ENCODE data around the gene ASB1.

The ASB1 gene

GRCh38 chr2:238408615-238409340 is 17.9 kb upstream of the ASB1 start (continued):
- TF ChIP-seq ZBTB21 (tag by site-specific recombination; IDR thresholded peaks at IDR 0.05) (no peak), ZNF423 (tag by site-specific recombination; IDR thresholded peaks at IDR 0.05) (no peak), ZBTB7A (tag by site-specific recombination; IDR thresholded peaks at IDR 0.05; ENCODE audit: low read depth) (no peak), SP7 (tag by site-specific recombination; IDR thresholded peaks at IDR 0.05) (no peak)

DNA sequence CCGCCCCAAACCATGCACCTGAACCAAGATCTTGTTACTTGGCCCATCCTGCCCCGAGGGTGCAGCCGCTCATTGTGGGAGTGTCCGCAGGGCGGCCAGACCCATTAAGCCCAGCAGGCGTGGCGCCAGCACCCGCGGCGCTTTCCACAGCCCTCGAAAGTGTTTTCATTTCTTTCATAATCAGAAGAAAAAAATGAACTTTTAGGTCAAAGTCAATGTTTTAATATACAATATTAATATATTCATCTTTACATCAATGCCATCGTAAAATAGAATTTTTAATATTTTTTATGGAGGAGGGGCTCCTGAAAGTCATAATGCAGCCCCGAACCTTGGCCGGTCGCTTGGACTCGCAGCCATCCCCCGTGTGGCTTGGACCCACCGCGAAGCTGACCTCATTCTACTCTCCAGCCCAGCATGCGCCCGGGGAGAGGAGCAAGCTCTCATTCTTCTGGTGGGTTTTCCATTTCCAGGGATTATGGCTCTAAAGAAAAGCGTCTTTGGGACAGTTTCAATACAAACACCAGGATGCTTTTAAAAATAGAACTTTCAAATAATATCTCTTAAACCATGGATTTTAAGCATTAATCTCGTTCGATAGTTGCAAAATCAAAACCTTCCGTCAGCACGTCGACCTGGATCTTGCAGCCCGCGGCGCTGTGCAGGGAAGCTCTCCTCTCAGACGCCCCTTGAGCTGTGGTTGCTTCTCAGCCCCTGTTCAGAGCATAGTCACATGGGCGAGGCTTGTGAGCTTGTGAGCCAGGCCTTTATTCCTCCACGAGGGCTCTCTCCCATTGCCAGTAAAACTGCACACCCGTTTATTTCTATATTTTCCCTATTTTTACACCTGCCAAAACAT is 17.2 kb upstream of the ASB1 start:
- POLR2A ChIA-PET, result no interaction called here
- H3K4me3 ChIP-seq (ENCODE audit: low read depth, low read length), result no peak overlapping the region
- H3K36me3 ChIP-seq (ENCODE audit: control insufficient read depth in 2 of 2, insufficient read depth in 1 of 2, low read length in 2 of 2), result peaks cover 0 to 3% of the 10 kb centered on the region in 2 experiments; a peak in 1 of 3 replicates
- H3K27ac ChIP-seq (ENCODE audit: extremely low read depth, low read depth, low read length), result no peak overlapping the region
- TF ChIP-seq ZNF366 (tag by site-specific recombination; conservative IDR thresholded peaks at IDR 0.05) (no peak), ZIC2 (tag by site-specific recombination; IDR thresholded peaks at IDR 0.05) (no peak)
- no peaks in the 10 kb centered on the region for H3K9me3 ChIP-seq (ENCODE audit: control insufficient read depth, insufficient read depth, low read depth, low read length)
- CTCF ChIA-PET, result no interaction called here
- 0 out of 2 replicates have a peak, but pooled peaks cover 6% of the 10 kb centered on the region for H3K4me1 ChIP-seq (ENCODE audit: control insufficient read depth, insufficient read depth, low read length)

GRCh38 chr2:238412067-238412767 is 14.5 kb upstream of the ASB1 start:
- Histone ChIP-seq H3K4me1 (ENCODE audit: control insufficient read depth, insufficient read depth, low read length) (0 out of 2 replicates have a peak, but pooled peaks cover 6% of the 10 kb centered on the region), H3K4me3 (ENCODE audit: low read depth, low read length) (no peak overlapping the region), H3K27ac (ENCODE audit: extremely low read depth, low read depth, low read length) (no peak overlapping the region), H3K9me3 (ENCODE audit: control insufficient read depth, insufficient read depth, low read depth, low read length) (no peaks in the 10 kb centered on the region), H3K36me3 (ENCODE audit: control insufficient read depth in 2 of 2, insufficient read depth in 1 of 2, low read length in 2 of 2) (peaks cover 0 to 11% of the 10 kb centered on the region in 2 experiments; a peak in 1 of 3 replicates)
- POLR2A ChIA-PET, result no interaction called here
- TF ChIP-seq, protein P1, sequence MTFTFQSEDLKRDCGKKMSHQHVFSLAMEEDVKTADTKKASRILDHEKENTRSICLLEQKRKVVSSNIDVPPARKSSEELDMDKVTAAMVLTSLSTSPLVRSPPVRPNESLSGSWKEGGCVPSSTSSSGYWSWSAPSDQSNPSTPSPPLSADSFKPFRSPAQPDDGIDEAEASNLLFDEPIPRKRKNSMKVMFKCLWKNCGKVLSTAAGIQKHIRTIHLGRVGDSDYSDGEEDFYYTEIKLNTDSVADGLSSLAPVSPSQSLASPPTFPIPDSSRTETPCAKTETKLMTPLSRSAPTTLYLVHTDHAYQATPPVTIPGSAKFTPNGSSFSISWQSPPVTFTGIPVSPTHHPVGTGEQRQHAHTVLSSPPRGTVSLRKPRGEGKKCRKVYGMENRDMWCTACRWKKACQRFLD (tag by site-specific recombination; IDR thresholded peaks at IDR 0.05), result no peak
- TF ChIP-seq ZNF76 (tag by site-specific recombination; IDR thresholded peaks at IDR 0.05; ENCODE audit: borderline replicate concordance, low read depth), result no peak
- no peak for TF ChIP-seq ZNF449 (tag by site-specific recombination; IDR thresholded peaks at IDR 0.05)
- no peak for TF ChIP-seq ZNF645 (tag by site-specific recombination; IDR thresholded peaks at IDR 0.05)
- no peak for TF ChIP-seq ZFP3 (tag by site-specific recombination; IDR thresholded peaks at IDR 0.05; ENCODE audit: low read depth)
- TF ChIP-seq ZNF433 (tag by site-specific recombination; IDR thresholded peaks at IDR 0.05; ENCODE audit: low read depth), result no peak
- no peak for TF ChIP-seq ZNF548 (tag by site-specific recombination; IDR thresholded peaks at IDR 0.05)
- TF ChIP-seq ZNF2 (tag by site-specific recombination; IDR thresholded peaks at IDR 0.05), result no peak
- TF ChIP-seq ZFP69B (tag by site-specific recombination; IDR thresholded peaks at IDR 0.05), result no peak
- TF ChIP-seq ZNF18 (tag by site-specific recombination; IDR thresholded peaks at IDR 0.05), result no peak
- no peak for TF ChIP-seq ZSCAN16 (tag by site-specific recombination; IDR thresholded peaks at IDR 0.05)
- CTCF ChIA-PET, result no interaction called here

All from HEK293 (cell line).